Measurements from ENCODE around the gene FAM219B. TPM values are rescaled to one million over a fixed set of nuclear protein-coding genes. Genes with fewer than 3 reads are reported as not detected.

The FAM219B gene
- total RNA-seq, 1 experiment from 2014 or later: 64.3 TPM

DNA sequence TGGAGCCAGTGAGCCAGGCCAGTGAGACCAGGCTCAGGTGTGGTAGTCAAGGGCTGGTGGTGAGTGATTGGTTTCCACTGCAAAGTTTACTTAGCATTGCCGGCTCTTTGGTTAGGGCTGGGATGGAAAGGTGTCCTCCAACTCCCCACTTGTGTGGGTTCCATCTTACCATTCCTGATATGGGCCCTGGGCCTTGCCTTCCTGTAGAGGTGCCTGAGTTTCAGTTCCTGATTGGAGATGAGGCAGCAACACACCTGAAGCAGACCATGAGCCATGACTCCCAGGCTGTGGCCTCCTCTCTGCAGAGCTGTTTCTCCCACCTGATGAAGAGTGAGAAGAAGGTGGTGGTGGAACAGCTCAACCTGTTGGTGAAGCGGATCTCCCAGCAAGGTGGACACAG, 13.7 kb downstream of the FAM219B start:
- Histone ChIP-seq H3K27me3 (ENCODE audit: insufficient read depth, low read length) (no peaks in the 10 kb centered on the region), H2AFZ (ENCODE audit: low read depth, low read length, poor library complexity, severe bottlenecking) (no peak overlapping the region), H3K4me1 (ENCODE audit: control insufficient read depth in 1 of 2, insufficient read depth in 2 of 2, low read length in 2 of 2) (peaks cover 11 to 42% of the 10 kb centered on the region in 2 experiments; a peak in 3 of 4 replicates), H3K4me3 (replicated peaks in 1 of 2; ENCODE audit: low read depth in 1 of 2, low read length in 2 of 2) (no peak overlapping the region), H3K36me3 (ENCODE audit: control insufficient read depth in 1 of 2, insufficient read depth in 2 of 2, low read length in 2 of 2) (peaks cover 5 to 26% of the 10 kb centered on the region in 2 experiments; a peak in 2 of 4 replicates), H3K79me2 (ENCODE audit: insufficient read depth, low read length) (peaks cover 16% of the 10 kb centered on the region; the same call in 1 of the 2 replicates), H3K9me2 (ENCODE audit: insufficient read depth) (no peaks in the 10 kb centered on the region), H4K20me1 (ENCODE audit: insufficient read depth) (no peaks in the 10 kb centered on the region), H3K27ac (ENCODE audit: low read depth, low read length) (no peak overlapping the region), H3K9me3 (ENCODE audit: control insufficient read depth in 1 of 2, insufficient read depth in 1 of 2, low read depth in 1 of 2, low read length in 2 of 2) (no peaks in the 10 kb centered on the region), H3K9ac (ENCODE audit: low read length) (no peak overlapping the region), H3K4me2 (ENCODE audit: low read length) (peak overlapping the region; percentile 54)
- DNase-seq (ENCODE audit: low read depth, low spot score) (no peak), ATAC-seq (no peak)
- intact Hi-C loops (cut with micrococcal nuclease): no loop called here
- ChIA-PET CTCF (interaction anchor here (1.4 kb wide), 1 partner anchor 9 kb away, joined by 5 read pairs; no protein-coding TSS in a partner anchor), RAD21 (ENCODE audit: low non-redundant PET in 1 of 2, low total read pairs in 2 of 2, uncharacterized antibody in 2 of 2, unreplicated experiment in 2 of 2) (no interaction called here), POLR2A (no interaction called here)
- no peak for TF ChIP-seq ELF1 (IDR thresholded peaks at IDR 0.05; ENCODE audit: borderline replicate concordance, low read depth)
- TF ChIP-seq CBX3 (IDR thresholded peaks at IDR 0.05; ENCODE audit: low read depth): no peak
- TF ChIP-seq, protein P1, sequence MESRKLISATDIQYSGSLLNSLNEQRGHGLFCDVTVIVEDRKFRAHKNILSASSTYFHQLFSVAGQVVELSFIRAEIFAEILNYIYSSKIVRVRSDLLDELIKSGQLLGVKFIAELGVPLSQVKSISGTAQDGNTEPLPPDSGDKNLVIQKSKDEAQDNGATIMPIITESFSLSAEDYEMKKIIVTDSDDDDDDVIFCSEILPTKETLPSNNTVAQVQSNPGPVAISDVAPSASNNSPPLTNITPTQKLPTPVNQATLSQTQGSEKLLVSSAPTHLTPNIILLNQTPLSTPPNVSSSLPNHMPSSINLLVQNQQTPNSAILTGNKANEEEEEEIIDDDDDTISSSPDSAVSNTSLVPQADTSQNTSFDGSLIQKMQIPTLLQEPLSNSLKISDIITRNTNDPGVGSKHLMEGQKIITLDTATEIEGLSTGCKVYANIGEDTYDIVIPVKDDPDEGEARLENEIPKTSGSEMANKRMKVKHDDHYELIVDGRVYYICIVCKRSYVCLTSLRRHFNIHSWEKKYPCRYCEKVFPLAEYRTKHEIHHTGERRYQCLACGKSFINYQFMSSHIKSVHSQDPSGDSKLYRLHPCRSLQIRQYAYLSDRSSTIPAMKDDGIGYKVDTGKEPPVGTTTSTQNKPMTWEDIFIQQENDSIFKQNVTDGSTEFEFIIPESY (IDR thresholded peaks at IDR 0.05; ENCODE audit: extremely low read depth, insufficient replicate concordance, low read length): no peak
- no peak for TF ChIP-seq POLR2A (IDR thresholded peaks at IDR 0.05; ENCODE audit: borderline replicate concordance, extremely low read depth, insufficient read depth, insufficient read length)
- TF ChIP-seq, protein P2, sequence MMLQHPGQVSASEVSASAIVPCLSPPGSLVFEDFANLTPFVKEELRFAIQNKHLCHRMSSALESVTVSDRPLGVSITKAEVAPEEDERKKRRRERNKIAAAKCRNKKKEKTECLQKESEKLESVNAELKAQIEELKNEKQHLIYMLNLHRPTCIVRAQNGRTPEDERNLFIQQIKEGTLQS (IDR thresholded peaks at IDR 0.05): no peak
- no peak for TF ChIP-seq EZH2 (IDR thresholded peaks at IDR 0.05)
- TF ChIP-seq JUND (IDR thresholded peaks at IDR 0.05): no peak
- no peak for TF ChIP-seq SRF (IDR thresholded peaks at IDR 0.05; ENCODE audit: low read depth)
- TF ChIP-seq ZNF274 (IDR thresholded peaks at IDR 0.05; ENCODE audit: low read depth, low read length): no peak
- TF ChIP-seq POLR2AphosphoS5 (IDR thresholded peaks at IDR 0.05; ENCODE audit: low read depth, low read length): no peak
- no peak for TF ChIP-seq SP1 (IDR thresholded peaks at IDR 0.05; ENCODE audit: low read depth)
- TF ChIP-seq EGR1 (IDR thresholded peaks at IDR 0.05; ENCODE audit: low read depth): no peak
- no peak for TF ChIP-seq SIN3A (IDR thresholded peaks at IDR 0.05; ENCODE audit: low read depth)
- BruUV-seq (replicated peaks): no TSS peak

Data from HCT116 (cell line).